Kasumi-1 (cell line): ENCODE measurements around the gene UHRF2.
"Not testable (repeated sequence)": the region's sequence is repeated elsewhere in the genome, so short reads cannot be mapped to it uniquely, and the experiment has no call there.

Experiments
- DNase-seq, 2 experiments: peaks; one replicate each; lab custom pipeline; 2025; lab: John Stamatoyannopoulos, UW

UHRF2 gene, protein sequence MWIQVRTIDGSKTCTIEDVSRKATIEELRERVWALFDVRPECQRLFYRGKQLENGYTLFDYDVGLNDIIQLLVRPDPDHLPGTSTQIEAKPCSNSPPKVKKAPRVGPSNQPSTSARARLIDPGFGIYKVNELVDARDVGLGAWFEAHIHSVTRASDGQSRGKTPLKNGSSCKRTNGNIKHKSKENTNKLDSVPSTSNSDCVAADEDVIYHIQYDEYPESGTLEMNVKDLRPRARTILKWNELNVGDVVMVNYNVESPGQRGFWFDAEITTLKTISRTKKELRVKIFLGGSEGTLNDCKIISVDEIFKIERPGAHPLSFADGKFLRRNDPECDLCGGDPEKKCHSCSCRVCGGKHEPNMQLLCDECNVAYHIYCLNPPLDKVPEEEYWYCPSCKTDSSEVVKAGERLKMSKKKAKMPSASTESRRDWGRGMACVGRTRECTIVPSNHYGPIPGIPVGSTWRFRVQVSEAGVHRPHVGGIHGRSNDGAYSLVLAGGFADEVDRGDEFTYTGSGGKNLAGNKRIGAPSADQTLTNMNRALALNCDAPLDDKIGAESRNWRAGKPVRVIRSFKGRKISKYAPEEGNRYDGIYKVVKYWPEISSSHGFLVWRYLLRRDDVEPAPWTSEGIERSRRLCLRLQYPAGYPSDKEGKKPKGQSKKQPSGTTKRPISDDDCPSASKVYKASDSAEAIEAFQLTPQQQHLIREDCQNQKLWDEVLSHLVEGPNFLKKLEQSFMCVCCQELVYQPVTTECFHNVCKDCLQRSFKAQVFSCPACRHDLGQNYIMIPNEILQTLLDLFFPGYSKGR

DNA sequence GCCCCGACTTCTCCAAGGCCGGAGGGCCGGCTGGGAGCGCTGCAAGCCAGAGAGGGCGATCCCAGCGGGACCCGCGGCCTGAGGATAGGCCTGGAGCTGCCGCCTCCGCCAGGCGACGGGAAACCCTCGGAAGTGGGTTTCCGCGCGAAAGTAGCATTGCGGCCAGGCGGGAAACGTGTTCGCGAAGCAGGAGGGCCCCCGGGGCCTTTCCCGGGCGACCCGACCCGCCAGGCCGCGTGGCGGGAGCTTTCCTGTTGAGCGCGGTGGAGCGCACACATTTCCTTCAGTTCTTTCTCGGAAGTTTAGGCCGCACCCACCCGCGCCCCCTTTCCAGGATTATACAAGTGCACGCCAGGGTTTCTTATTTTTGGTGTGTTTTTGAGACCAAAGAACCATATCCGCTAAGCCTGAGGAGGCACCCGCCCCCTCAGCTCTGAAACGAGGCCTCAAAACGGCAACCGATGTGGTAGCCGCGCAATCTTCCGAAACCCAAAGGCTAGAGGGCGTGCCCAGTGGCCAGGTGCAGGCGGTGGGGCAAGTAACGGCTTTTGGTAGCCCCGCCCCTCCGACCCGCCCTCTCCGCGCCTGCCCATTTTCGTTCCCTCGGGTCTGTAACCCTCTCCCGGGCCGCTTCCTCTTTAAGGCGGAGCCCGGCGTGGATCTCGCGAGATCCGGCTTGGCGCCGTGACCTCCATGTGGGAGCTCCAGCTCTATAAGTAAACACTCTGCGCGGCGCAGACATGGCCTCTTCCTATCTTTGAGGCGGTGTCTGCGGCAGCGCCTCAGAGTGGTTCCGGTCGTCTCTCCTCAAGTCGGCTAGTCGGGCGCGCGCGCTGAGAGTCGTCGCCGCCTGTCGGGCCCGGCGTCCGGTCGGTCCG, at the start of gene UHRF2:
Gene UHRF2, plus strand, starts transcription at position 713 of the 878 bp plus-strand sequence. CDS start 292 bp downstream, outside the sequence.
- peak; percentile 86 to 87 for DNase-seq

DNA sequence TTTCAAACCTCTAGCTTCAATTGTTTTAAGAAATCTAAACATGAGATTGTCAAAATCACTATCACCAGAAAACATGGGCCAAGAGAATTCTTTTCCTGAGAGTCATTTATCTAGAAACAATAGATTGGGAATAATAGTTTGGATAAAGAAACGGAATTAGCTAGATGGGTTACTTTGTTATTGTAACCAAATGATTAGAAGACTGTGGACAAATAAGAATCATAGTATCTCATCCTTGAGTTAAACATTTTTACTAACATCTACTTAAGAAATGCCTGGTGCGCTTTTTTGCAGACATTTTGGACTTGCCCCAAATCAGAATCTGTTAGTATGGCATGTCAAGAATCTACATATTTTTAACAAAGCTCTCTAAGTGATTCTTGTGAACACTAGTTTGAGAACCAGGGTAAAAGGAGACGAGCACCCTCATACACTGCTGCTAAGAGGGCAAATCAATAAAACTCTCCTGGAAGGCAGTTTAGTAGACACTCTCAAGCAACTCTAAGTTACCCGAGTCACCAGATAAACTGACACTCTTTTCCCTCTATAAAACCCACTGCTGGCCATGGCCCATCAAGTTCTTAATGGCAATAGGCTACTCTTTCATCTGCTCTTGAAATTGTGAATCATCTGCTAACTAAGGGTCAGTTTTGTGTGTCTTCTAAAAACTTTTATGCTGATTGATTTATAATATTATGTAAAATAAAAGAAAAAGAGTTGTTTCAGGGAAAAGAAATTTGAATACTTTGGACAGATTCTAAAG, 45.7 kb upstream of the UHRF2 start:
- no peak for DNase-seq

DNA sequence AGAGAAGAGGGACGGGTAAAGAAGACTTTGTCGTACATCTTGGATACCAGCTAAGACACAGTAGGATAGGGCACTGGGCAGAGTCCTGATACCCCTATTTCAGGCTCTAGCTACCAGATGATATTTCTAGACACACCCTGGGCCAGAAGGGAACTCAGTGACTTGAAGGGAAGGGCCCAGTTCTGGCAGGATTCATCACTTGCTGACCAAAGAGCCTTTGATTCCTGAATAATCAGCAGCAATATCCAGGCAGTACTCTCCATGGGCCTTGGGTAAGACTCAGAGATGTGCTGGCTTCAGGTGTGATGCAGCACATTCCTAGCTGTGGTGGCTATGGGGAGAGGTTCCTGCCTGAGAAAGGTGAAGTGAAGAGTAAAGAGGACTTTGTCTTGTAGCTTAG, 44.2 kb upstream of the UHRF2 start:
- no peak for DNase-seq

DNA sequence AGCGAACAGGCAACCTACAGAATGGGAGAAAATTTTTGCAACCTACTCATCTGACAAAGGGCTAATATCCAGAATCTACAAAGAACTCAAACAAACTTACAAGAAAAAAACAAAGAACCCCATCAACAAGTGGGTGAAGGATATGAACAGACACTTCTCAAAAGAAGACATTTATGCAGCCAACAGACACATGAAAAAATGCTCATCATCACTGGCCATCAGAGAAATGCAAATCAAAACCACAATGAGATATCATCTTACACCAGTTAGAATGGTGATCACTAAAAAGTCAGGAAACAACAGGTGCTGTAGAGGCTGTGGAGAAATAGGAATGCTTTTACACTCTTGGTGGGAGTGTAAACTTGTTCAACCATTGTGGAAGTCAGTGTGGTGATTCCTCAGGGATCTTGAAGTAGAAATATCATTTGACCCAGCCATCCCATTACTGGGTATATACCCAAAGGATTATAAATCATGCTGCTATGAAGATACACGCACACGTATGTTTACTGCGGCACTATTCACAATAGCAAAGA, 31.5 kb upstream of the UHRF2 start:
- not testable (repeated sequence) for DNase-seq

DNA sequence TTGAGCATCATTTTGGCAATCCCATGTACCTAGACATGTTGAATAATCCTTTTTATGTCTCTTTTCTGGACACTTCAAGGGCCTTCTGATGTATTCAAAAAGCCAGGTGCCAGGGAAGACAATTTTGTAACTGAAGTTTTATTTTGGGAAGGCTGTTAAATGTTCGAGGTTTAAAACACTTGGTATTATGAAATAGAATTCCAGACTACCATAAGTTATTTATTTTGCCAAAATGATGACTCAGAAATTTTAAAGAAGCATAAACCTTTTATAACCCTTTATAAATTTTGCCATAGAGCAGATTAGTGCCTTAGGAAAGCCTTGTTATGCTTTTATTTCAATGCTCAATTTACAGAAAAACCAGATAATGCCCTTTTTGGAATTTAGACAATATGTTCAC, 30.3 kb upstream of the UHRF2 start:
- no peak for DNase-seq

DNA sequence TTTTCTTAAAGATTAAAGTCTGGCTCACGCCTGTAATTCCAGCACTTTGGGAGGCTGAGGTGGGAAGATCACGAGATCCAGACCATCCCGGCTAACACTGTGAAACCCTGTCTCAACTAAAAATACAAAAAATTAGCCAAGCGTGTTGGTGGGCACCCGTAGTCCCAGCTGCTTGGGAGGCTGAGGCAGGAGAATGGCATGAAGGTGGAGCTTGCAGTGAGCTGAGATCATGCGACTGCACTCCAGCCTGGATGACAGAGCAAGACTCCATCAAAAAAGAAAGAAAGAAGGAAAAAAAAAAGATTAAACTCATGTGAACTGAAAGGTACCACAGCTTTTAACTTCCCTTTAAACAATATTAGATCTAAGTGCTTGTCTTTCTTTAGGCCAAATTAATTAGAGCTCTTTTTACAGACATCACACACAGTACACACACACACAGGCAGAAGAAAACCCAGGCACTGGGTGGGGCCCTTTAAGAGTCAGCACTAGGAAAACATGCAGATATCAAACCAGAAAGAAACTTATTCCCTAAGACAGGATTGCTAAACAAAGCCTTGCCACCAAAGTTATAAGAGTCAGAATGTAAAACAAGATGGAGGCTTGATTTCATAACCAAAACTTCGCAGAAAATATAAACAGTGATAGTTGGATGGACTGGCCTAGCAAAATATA, 29.3 kb upstream of the UHRF2 start:
- no peak for DNase-seq

DNA sequence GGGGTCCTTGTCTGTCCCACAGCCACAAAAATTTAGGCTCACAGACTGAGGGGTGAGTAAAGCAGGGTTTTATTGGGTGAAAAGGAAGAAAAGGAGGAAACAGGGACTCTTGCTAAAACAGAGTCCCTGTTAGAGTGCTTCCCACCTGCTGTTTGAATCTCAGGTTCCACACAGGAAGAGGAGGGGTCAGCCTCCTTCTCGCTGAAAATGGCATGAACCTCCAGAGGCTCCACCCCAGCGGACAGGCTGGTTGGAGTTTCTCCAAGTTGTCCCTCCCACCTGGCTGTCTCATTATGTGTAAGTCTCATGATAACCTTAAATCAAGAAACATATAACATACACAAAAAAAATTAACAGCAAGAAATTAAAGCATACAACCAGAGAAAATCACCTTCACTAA, 28.3 kb upstream of the UHRF2 start:
- no peak for DNase-seq

DNA sequence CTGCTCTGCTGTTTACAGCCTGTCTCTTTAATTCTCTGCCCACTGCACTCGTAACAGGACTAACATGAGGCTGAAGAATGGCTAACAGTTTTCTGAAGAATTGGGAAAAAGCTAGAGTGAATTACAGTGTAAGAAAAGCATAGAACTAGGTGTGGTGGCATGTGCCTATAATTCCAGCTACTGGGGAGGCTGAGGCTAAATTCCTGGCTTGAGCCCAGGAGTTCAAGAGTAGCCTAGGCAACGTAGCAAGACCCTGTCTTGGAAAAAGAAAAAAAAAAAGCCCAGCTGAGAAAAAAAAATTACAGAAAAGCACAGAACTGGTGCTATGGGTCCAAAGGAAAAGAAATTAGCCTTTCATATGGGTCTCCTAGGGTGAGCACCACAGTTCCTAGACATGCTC, 13.9 kb upstream of the UHRF2 start:
- no peak for DNase-seq

DNA sequence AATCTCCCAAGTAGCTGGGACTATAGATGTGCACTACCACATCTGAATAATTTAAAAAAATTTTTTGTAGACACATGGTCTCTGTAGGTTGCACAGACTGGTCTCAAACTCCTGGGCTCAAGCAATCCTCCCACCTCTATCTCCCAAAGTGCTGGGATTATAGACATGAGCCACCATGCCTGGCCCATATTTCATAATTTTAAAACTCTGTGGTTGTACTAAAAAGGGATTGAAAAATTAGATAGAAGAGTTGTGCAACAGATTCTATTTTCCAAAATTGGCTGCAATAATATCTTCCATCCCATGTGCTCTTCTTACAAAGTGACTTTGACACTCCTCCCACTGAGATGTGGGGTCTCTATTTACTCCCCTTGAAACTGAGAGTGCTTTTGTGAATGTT, 7.6 kb upstream of the UHRF2 start:
- no peak for DNase-seq

DNA sequence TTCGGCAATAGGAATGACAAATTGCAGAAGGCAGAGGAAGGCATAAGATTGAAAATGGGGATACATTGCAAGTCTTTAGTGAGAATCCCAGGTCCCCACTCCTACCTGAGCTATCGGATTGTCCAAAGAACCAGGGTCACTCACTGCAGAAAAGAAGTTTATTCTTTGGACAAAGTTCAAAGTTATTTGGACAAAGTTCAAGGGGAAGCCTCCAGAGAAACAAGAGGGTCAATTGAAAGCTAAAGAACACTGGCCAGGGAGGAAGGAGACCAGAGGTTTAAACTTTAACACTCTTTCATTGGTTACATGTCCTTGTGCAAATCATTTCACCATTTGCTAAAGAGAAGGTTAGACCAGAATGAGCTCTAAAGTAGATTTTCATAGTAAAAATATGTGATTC, 5.2 kb upstream of the UHRF2 start:
- no peak for DNase-seq

DNA sequence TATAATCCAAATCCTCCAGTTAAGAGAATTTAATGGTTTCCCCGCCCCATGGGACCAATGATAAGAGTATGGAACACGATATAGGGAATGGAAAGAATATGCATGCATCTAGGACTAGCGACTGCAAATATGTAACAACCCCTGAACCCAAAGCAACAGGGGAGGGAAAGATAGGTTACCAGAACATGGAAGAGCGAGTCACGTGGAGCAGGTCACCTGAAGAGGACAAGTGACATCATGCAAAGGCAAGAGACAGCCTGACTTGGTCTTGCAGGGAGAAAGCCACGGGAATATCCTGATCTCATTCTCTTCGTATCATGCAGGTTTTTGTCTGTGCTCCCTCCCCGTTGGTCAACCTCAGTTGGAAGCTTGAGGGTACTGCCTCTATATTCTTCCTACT, 4.7 kb upstream of the UHRF2 start:
- no peak for DNase-seq

DNA sequence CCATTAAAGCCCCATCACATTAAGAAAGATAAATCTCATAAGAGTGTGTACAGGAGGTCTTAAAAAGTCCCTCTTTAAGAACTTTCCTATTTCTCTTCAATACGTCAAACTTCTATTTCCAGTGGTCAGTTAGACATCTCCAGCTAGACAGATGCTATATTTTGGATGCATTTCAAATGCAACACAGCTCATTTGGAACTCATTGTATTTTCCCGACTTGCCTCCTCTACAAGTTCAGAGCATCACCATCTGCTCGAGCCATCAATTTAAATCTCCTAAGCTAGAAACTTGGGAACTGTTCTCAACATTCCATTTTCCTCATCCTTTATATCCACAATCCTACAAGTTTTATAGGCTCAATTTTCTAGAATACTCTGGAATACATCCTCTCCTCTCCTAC, 3.2 kb upstream of the UHRF2 start:
- DNase-seq, result no peak

DNA sequence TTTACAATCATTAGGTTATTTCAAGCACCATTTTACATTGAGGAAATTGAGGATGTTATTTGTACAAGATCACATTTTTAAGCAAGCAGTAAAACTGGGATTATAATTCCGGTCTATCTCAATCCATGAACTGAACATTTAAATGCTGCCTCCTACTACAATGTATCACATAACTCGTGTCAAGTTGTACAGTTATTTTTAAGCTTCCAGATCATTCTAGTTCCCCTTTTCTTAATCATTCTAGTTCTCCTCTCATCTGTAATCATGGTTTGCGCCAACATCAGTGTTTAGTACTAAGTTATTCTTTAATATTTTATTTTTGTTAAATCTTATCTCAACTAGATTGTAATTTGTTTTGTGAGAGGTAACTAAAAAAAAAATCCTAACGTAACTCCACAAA, 2.4 kb upstream of the UHRF2 start:
- DNase-seq, result peak in 1 of 2 experiments; percentile 2

DNA sequence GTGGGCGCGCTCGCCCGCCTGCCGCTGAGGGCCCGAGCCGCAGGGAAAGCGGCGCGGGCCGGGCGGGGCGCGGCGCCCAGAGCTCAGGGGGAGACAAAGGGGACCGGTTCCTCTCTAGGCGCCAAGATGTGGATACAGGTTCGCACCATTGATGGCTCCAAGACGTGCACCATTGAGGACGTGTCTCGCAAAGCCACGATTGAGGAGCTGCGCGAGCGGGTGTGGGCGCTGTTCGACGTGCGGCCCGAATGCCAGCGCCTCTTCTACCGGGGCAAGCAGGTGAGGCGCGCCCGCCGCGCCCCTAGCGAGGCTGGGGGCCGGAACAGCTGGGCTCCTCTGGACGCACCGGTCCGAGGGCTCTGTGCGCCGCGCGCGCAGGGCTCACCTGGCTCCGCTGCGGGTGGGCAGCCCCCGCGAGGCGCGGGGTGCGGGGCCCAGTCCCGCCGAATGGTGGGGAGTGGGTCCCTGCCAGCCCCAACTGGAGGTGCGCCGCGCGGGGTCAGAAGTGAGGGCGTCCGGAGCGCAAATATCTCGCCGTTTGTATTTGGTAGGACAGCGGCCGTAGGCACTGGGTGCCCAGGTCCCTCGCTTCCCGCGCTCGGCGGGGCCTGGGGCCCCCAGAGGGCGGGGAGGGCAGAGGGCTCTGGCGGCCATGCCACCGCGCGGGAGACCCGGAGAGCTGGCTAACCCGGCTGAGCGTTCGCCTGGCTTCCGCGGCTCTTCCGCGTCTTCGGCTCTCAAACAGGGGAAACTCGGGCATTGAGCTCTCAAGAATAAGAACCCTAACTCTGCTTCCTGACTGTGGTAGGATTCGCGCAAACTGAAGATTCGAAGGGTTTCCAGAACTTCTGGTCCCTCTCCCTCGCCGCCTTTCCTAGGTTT, 607 bp downstream of the UHRF2 start:
- DNase-seq, result no peak

DNA sequence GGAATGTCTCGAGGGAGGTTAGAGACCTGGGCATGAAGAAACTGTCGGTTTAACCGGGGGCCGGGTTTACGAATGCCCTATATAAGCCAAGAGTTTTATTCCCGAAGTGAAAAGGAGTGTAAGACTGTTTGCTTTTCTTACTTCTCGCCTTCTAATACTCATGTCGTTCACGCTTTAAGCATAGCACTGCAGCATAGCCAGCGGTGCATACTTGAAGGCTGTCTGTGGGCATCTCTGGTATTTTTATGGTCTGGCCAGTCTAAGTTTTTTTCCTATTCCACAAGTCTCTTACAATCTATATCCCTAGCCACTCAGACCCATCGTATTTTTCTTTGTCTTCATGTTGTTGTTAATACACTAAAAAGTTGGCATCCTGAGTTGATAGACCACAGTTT, 1.2 kb downstream of the UHRF2 start:
- DNase-seq, result no peak

DNA sequence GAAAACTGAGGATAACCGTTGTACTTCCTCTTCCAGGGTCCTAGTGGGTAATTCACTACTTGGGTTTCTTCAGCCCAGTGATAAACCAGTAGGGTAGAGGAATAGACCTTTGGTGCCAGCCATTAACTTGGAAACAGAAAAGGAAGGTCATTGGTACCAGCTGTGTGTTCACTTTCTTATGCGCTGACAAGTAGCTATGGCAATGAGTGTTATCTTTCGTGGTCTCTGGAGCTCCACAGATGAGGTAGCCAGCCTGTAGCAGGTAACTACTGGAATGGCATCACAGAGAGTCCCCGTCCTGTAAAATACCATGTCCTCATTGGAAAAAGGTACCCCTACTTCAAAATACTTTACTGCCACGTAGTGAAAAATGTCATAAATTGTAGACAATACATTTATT, 2.3 kb downstream of the UHRF2 start:
- DNase-seq, result no peak

DNA sequence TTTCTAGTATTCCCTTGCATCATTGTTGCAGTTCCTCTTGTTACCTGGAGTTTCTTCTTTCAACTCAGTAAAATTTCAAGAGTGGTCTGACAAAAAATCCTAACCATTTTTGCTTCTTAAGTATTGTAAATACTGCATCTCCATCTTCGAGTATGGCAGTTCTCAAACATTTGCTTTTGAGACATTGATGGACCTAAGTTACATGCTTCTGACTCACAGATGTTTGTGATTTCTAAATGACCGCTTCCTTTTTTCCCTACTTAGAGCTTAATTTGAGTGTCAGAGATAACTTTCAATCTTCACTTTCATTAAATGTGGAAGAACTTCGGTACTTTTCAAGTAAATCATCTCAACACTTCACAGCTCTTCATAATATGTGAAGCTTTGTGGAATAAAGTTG, 4.2 kb downstream of the UHRF2 start:
- no peak for DNase-seq

DNA sequence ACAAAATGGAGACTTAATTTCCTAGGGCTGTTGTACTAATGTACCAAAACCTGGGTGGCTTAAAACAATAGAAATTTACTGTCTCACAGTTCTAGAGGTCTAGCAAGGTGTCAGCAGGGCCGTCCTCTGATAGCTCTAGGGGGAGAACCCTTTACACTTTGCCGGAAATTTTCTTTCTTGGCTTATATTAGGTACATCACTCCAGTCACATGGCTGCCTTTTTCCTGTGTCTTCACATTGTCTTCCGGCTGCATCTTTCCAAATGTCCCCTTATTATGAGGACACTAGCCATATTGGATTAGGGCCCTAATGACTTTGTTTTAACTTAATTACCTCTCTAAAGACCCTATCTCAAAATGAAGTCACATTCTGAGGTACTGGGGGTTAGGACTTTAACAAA, 5.8 kb downstream of the UHRF2 start:
- no peak for DNase-seq

DNA sequence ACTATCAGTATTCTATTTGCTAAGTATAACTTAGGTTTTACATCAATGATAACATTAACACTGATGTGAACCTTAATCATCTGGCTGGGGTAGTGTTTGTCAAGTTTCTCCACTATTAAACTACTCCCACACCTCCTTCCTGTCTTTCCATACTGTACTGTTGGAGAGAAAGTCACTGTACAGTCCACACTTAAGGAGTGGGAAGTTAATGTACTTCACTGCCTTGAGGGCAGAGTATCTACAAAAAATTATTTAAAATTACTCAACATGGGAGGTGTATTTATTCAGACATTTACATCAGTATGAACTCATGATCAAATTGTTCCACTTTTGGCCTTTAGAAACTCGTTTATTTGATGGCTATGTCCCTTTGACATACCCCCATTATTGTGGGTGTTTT, 11.9 kb downstream of the UHRF2 start:
- no peak for DNase-seq

DNA sequence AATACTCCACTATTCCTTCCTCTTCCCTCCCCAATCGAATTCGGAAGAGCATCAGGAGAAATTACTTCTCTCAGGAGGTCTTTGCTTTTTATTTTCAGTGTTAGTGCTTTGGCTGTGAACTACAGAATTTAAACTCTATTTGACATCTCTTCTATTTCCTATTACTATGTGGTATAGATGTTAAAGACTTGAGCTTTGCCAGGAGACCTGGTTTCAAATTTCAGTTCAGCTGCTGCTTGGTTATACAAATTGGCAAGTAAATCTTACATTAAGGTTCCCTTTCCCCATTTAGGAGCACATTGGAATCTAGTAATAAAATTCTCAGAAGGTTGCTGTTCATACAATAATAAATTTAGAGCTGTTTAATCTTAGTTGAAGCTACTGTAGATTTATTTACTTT, 13.1 kb downstream of the UHRF2 start:
- no peak for DNase-seq
